Measurements from ENCODE around the gene TMEM115. TPM values are rescaled to one million over a fixed set of nuclear protein-coding genes. Genes with fewer than 3 reads are reported as not detected.
A peak's percentile ranks its signal among the peaks of the same experiment; 100 is the strongest.

The TMEM115 gene
- total and polyA plus RNA-seq, 2 donors from 2014 or later, result 40.1 to 54.0 TPM

GRCh38 chr3:50390508-50391224 lies 31.3 kb upstream of the TMEM115 start:
- no peaks in the 10 kb centered on the region for H3K27me3 ChIP-seq (ENCODE audit: control insufficient read depth, insufficient read depth, low read length)
- peak in 3 of 5 donors; percentile 19 to 64 (median 56) for DNase-seq
- H3K4me3 ChIP-seq (ENCODE audit: low read length in 3 of 3), result no peak overlapping the region
- FAIRE-seq, result no peak
- H3K9me3 ChIP-seq (ENCODE audit: control insufficient read depth in 2 of 3, insufficient read depth in 1 of 3, low read length in 3 of 3), result no peaks in the 10 kb centered on the region
- TF ChIP-seq CTCF (IDR thresholded peaks at IDR 0.05; ENCODE audit: borderline replicate concordance, extremely low read depth, insufficient read depth), result no peak
- H3K27ac ChIP-seq (ENCODE audit: low read depth in 2 of 2, low read length in 2 of 2), result no peak overlapping the region
- peaks cover 0 to 5% (median 0%) of the 10 kb centered on the region in 3 donors for H3K4me1 ChIP-seq (ENCODE audit: control insufficient read depth in 2 of 3, insufficient read depth in 2 of 3, low read depth in 1 of 3, low read length in 3 of 3)
- no peak overlapping the region for H3K9ac ChIP-seq (ENCODE audit: low read length in 3 of 3)
- intact Hi-C loops (cut with DNase I), result no loop called here
- no peaks in the 10 kb centered on the region for H3K36me3 ChIP-seq (ENCODE audit: control insufficient read depth in 2 of 3, insufficient read depth in 3 of 3, low read length in 3 of 3)

GRCh38 chr3:50389414-50389767 lies 30.1 kb upstream of the TMEM115 start:
- Histone ChIP-seq H3K27ac (ENCODE audit: low read depth in 2 of 2, low read length in 2 of 2) (no peak overlapping the region), H3K9ac (ENCODE audit: low read length in 3 of 3) (no peak overlapping the region), H3K27me3 (ENCODE audit: control insufficient read depth, insufficient read depth, low read length) (no peaks in the 10 kb centered on the region), H3K4me3 (ENCODE audit: low read length in 3 of 3) (no peak overlapping the region), H3K4me1 (ENCODE audit: control insufficient read depth in 2 of 3, insufficient read depth in 2 of 3, low read depth in 1 of 3, low read length in 3 of 3) (peaks cover 0 to 5% (median 0%) of the 10 kb centered on the region in 3 donors), H3K9me3 (ENCODE audit: control insufficient read depth in 2 of 3, insufficient read depth in 1 of 3, low read length in 3 of 3) (no peaks in the 10 kb centered on the region), H3K36me3 (ENCODE audit: control insufficient read depth in 2 of 3, insufficient read depth in 3 of 3, low read length in 3 of 3) (no peaks in the 10 kb centered on the region)
- TF ChIP-seq CTCF (IDR thresholded peaks at IDR 0.05; ENCODE audit: borderline replicate concordance, extremely low read depth, insufficient read depth), result no peak
- no peak for FAIRE-seq
- no peak for DNase-seq
- intact Hi-C loops (cut with DNase I), result no loop called here

GRCh38 chr3:50388720-50389413 lies 29.5 kb upstream of the TMEM115 start:
- no peak for FAIRE-seq

More at GRCh38 chr3:50388720-50389413, 29.5 kb upstream of the TMEM115 start:
- Histone ChIP-seq H3K4me1 (ENCODE audit: control insufficient read depth in 2 of 3, insufficient read depth in 2 of 3, low read depth in 1 of 3, low read length in 3 of 3) (peaks cover 0 to 5% (median 0%) of the 10 kb centered on the region in 3 donors), H3K4me3 (ENCODE audit: low read length in 3 of 3) (no peak overlapping the region), H3K36me3 (ENCODE audit: control insufficient read depth in 2 of 3, insufficient read depth in 3 of 3, low read length in 3 of 3) (no peaks in the 10 kb centered on the region), H3K27me3 (ENCODE audit: control insufficient read depth, insufficient read depth, low read length) (no peaks in the 10 kb centered on the region), H3K27ac (ENCODE audit: low read depth in 2 of 2, low read length in 2 of 2) (no peak overlapping the region), H3K9ac (ENCODE audit: low read length in 3 of 3) (no peak overlapping the region), H3K9me3 (ENCODE audit: control insufficient read depth in 2 of 3, insufficient read depth in 1 of 3, low read length in 3 of 3) (no peaks in the 10 kb centered on the region)
- intact Hi-C loops (cut with DNase I), result no loop called here
- TF ChIP-seq CTCF (IDR thresholded peaks at IDR 0.05; ENCODE audit: borderline replicate concordance, extremely low read depth, insufficient read depth), result no peak
- peak in 3 of 5 donors; percentile 21 to 48 (median 23) for DNase-seq

Data from kidney (tissue), 14 donors.